ENCODE results near the gene PIGT. TPM values are rescaled to one million over a fixed set of nuclear protein-coding genes. Genes with fewer than 3 reads are reported as not detected.

Gene PIGT
- total and polyA plus RNA-seq, 10 of the 15 experiments (the other 5 are each of a cell fraction or from before 2014, with no cell fraction given): 18.6 to 66.0 (median 35.3) TPM

DNA sequence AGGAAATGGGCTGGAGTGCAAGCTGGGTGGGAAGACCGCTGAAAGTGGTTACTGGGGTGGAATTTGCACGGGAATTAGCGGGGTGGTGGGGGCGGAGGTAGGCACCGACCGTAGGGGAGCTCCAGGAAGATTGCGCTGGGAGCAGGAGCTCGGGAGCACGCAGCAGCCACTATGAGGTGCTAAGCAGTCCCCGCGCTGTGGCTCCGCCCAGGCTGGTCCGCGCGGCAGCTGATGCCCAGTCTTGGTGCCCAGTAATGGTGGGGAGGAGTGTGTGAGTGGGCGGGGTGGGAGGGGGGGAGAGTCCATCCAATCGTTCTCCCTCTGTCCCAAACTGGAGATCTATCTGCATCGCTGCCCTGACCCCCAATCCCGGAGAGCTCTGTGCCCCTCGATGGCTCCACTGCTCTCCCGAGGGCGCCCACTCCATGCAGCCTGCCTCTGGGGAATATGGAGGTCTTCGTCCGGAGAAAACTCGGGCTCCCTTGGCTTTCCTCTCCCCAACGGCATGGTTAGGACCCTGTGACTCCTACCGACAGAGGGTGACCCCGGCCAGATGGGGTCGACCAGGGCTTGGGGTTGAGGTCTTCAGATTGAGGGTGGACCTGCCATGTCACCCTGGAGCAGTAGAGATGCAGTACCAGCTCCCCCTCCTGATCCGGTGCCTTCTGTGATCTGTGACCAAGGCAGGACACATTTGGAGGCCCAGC is 43.1 kb upstream of the PIGT start:
- 83% methylated on average over 24 of the region's 30 CpGs for WGBS (ENCODE audit: insufficient coverage, insufficient replicate concordance, low lambda C conversion rate, missing lambda C conversion rate)
- CTCF ChIA-PET: interaction anchor here (1.0 to 19.4 kb wide), 22 partner anchors 11 to 463 kb away, joined by 3 to 685 read pairs (median 9); partner anchors contain the start of genes PABPC1L, PIGT and SYS1
- intact Hi-C loops (cut with micrococcal nuclease; ENCODE audit: unreplicated experiment) (no loop called here), in situ Hi-C loops (cut with MboI) (loop anchor here (5.0 kb wide), 1 partner anchor 65 kb away; no protein-coding TSS in a partner anchor)
- Histone ChIP-seq H3K27me3 (replicated peaks in 1 of 2; ENCODE audit: control insufficient read depth in 2 of 2, insufficient read depth in 2 of 2, low read length in 1 of 2) (no peaks in the 10 kb centered on the region), H3K4me2 (ENCODE audit: control insufficient read depth, insufficient read depth) (peak overlapping the region; percentile 89; the same call in 1 of the 2 replicates), H4K20me1 (ENCODE audit: control insufficient read depth, insufficient read depth) (no peaks in the 10 kb centered on the region), H3K36me3 (ENCODE audit: control insufficient read depth in 2 of 2, insufficient read depth in 2 of 2, low read length in 1 of 2) (no peaks in the 10 kb centered on the region), H3K27ac (ENCODE audit: control insufficient read depth, insufficient read depth) (no peak overlapping the region), H3K79me2 (ENCODE audit: control insufficient read depth, insufficient read depth, low read length) (no peaks in the 10 kb centered on the region), H3K4me3 (no peak overlapping the region), H3K4me1 (ENCODE audit: control insufficient read depth, insufficient read depth, low read length) (peaks cover 22% of the 10 kb centered on the region), H2AFZ (ENCODE audit: control insufficient read depth, low read depth, low read length) (no peak overlapping the region), H3K9me3 (replicated peaks; ENCODE audit: control insufficient read depth, insufficient read depth, low read length) (no peaks in the 10 kb centered on the region), H3K9ac (ENCODE audit: control insufficient read depth, insufficient read depth, low read length) (no peak overlapping the region)
- RAD21 ChIA-PET (ENCODE audit: unreplicated experiment): interaction anchor here (1.0 to 17.6 kb wide), 12 partner anchors 9 to 92 kb away, joined by 4 to 394 read pairs (median 8); partner anchors contain the start of genes PIGT and SYS1
- no TSS peak for BruUV-seq (replicated peaks)
- no peak for FAIRE-seq
- POLR2A ChIA-PET: interaction anchor here (0.9 to 1.2 kb wide), 2 partner anchors 12 to 63 kb away, joined by 4 read pairs; no protein-coding TSS in a partner anchor
- SMC1A ChIA-PET (ENCODE audit: uncharacterized antibody, unreplicated experiment): interaction anchor here (0.9 to 19.8 kb wide), 12 partner anchors 10 to 398 kb away, joined by 3 to 440 read pairs (median 7); partner anchors contain the start of genes SYS1 and WFDC10A
- ATAC-seq: no peak
- DNase-seq (ENCODE audit: low read depth, low spot score): no peak
- TF ChIP-seq ZNF384 (IDR thresholded peaks at IDR 0.05; ENCODE audit: borderline replicate concordance, low read depth, low read length): no peak
- no peak for TF ChIP-seq ETV6 (conservative IDR thresholded peaks at IDR 0.05 in 1 of 2, IDR thresholded peaks at IDR 0.05 in 1 of 2; ENCODE audit: borderline replicate concordance in 1 of 2, low read depth in 1 of 2)
- TF ChIP-seq HCFC1 (IDR thresholded peaks at IDR 0.05; ENCODE audit: low read length): no peak
- no peak for TF ChIP-seq KDM1A (IDR thresholded peaks at IDR 0.05; ENCODE audit: borderline replicate concordance)
- no peak for TF ChIP-seq ZSCAN29 (IDR thresholded peaks at IDR 0.05)
- no peak for TF ChIP-seq CBFB (IDR thresholded peaks at IDR 0.05; ENCODE audit: low read depth)
- no peak for TF ChIP-seq NFXL1 (IDR thresholded peaks at IDR 0.05; ENCODE audit: borderline replicate concordance)
- no peak for TF ChIP-seq SRF (IDR thresholded peaks at IDR 0.05; ENCODE audit: low read depth in 2 of 2, low read length in 2 of 2)
- TF ChIP-seq EP300 (IDR thresholded peaks at IDR 0.05; ENCODE audit: borderline replicate concordance in 1 of 2, control insufficient read depth in 1 of 2, low read depth in 2 of 2, low read length in 2 of 2): no peak
- no peak for TF ChIP-seq CBX5 (IDR thresholded peaks at IDR 0.05; ENCODE audit: low read depth)
- no peak for TF ChIP-seq CUX1 (IDR thresholded peaks at IDR 0.05; ENCODE audit: insufficient replicate concordance, low read depth, low read length)
- TF ChIP-seq CHD4 (IDR thresholded peaks at IDR 0.05): no peak
- TF ChIP-seq, protein P1, sequence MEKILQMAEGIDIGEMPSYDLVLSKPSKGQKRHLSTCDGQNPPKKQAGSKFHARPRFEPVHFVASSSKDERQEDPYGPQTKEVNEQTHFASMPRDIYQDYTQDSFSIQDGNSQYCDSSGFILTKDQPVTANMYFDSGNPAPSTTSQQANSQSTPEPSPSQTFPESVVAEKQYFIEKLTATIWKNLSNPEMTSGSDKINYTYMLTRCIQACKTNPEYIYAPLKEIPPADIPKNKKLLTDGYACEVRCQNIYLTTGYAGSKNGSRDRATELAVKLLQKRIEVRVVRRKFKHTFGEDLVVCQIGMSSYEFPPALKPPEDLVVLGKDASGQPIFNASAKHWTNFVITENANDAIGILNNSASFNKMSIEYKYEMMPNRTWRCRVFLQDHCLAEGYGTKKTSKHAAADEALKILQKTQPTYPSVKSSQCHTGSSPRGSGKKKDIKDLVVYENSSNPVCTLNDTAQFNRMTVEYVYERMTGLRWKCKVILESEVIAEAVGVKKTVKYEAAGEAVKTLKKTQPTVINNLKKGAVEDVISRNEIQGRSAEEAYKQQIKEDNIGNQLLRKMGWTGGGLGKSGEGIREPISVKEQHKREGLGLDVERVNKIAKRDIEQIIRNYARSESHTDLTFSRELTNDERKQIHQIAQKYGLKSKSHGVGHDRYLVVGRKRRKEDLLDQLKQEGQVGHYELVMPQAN (conservative IDR thresholded peaks at IDR 0.05): no peak
- TF ChIP-seq NR2C2 (IDR thresholded peaks at IDR 0.05; ENCODE audit: borderline replicate concordance, control insufficient read depth, insufficient read length, low read depth): no peak
- no peak for TF ChIP-seq SP1 (IDR thresholded peaks at IDR 0.05; ENCODE audit: low read depth, low read length)
